GM12872 (cell line): ENCODE results near the gene CYP26B1.
A peak's percentile ranks its signal among the peaks of the same experiment; 100 is the strongest.

Experiments used
- CTCF ChIP-seq: IDR thresholded peaks from 3 replicates; pipeline ENCODE4 v1.5.1; 2011; ENCODE audit warnings: low read depth, mild to moderate bottlenecking, low read length, moderate library complexity; ENCODE audit not compliant: insufficient read depth

Gene CYP26B1

GRCh38 chr2:72155151-72155550 is 7.5 kb upstream of the CYP26B1 start:
- TF ChIP-seq CTCF, result no peak

GRCh38 chr2:72154386-72154975 is 6.8 kb upstream of the CYP26B1 start:
- TF ChIP-seq CTCF, result no peak

GRCh38 chr2:72153924-72154323 is 6.3 kb upstream of the CYP26B1 start:
- no peak for TF ChIP-seq CTCF

DNA sequence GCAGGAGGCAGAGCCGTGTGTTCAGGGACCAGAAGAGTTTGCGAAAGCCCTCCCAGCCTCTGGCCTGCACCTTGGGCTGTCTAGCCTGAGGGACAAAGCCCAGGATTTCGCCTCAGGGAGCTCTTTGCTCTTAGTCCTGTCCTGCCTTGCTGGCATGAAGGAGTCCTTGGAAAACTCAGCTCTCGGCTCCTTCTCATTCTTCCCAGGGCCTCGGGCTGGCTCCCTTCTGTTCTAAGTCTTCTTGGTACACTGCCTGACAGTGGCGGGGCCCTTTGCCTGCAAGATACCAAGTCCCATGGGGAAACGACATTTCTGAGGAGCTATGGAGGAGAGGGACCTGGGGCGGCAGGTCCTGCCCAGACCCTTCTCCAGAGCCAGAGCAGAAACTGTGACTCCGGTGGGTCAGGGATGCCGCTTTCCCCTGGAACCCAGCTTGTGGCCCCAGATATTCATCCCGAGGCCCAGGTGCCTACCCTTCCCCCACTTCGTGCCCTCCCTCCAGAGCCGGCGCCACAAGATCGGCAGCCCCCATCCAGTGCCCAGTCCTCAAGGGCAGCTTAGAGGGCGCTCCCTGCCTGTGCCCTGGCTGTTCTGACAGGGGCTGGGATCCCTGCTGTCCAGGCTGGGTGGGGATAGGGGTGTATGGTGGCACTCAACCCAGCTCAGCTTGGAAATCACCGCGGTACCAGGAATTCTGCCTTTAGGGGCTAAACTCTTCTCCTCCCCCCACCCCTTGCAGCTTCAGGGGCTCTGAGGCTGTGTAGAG is 5.5 kb upstream of the CYP26B1 start:
- TF ChIP-seq CTCF, result no peak

GRCh38 chr2:72150861-72151356 is 3.2 kb upstream of the CYP26B1 start:
- no peak for TF ChIP-seq CTCF

- peak; percentile 76 for TF ChIP-seq CTCF
Observed at GRCh38 chr2:72150157-72150860, 2.6 kb upstream of the CYP26B1 start.

DNA sequence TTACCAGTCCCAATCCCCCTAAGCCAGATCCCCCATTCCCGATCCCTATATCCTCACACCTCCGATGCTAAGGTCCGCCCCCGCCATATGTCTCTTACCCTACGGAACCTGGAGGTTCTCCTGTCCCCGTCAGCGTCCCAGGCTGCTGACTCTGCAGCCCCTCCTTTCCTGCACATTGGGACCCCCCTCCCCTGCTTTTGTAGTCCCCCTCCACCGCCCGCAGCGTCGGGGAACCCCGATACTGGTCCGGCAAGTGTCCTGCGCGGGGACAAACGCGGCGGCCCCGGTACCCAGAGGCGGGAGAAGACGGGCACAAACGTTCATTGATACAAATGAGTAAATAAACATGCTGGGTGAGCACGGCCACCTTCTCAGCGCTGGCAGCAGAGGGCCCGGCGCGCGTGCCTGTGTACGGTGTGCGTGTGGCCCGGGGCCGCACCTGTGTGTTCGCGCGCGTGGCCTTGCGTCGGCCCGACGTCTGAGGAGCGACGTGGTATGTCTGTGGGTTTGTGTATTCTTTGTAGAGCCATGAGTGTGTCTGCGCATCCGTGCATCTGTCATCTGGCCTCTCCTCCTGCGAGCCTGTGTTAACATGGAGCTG is 2.0 kb upstream of the CYP26B1 start:
- no peak for TF ChIP-seq CTCF
